HG03354 (cell line): ENCODE results near the gene ENKUR.
"Not testable (repeated sequence)": the region's sequence is repeated elsewhere in the genome, so short reads cannot be mapped to it uniquely, and the experiment has no call there.

Experiments
- ATAC-seq: cut with Tn5 transposase; IDR thresholded peaks from one replicate; pipeline ENCODE4 v1.9.1; 2021; ENCODE audit warnings: mild to moderate bottlenecking; ENCODE audit not compliant: unreplicated experiment, poor library complexity, severe bottlenecking

The ENKUR gene

DNA sequence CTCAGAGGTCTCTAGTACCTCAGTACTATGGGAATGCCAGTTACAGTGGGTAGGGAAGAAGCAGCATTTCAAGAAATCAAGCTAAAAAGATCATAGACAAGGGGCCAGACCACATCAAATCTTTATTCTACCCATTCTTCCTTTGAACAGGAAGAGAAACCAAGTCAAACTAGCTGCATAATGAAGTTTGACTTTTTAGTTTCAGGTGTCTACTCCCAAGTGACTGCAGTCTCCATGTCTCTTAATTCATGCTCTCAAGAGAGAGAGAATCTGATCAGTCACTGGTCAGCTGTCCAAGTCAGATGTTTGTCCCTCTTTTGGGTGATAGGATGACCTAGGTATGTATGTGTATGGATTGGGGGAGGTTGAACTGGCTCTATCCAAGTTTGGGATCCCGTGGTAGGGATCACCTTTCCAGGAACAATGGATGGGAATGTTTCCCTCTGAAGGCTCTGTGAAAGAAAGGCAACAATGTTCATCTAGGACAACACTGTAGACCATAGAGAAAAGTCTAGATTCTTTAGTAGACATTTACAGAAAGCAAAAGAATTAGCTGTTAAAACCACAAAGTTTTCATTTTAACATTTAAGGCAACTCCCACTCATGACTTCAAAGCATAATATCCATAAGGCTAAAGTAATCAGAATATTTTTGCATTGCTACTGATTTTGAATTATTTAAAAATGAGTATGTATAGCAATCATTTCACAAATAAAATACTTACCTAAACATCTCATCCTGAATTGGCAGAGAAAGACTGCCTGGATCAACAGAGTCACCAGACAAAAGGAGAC is 33.4 kb downstream of the ENKUR start:
- ATAC-seq = no peak

DNA sequence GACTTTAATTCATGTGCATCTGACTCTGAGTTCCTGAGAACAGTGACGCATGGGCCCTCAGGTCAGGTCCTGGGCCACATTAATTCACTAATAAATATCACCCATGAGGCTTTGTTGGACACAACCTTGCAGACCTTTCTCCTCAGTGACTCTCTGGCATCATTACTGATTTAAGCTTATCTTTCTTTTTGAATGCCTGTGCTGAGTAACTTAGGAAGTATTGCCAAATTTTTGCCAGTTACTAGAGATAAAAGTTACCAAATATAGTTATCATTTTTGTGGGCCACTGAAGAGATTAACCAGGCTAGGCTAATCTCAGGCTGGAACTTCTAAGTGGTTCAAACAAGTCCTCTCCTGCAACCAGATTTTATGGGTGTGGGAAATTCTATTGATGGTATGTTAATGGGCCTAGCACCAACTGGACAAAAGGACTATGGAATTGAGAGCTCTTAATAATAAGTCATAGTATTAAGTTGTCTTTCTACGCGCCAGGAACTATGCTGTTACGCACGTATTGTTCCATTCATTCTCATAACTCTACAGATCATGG is 34.7 kb downstream of the ENKUR start:
- ATAC-seq = no peak

DNA sequence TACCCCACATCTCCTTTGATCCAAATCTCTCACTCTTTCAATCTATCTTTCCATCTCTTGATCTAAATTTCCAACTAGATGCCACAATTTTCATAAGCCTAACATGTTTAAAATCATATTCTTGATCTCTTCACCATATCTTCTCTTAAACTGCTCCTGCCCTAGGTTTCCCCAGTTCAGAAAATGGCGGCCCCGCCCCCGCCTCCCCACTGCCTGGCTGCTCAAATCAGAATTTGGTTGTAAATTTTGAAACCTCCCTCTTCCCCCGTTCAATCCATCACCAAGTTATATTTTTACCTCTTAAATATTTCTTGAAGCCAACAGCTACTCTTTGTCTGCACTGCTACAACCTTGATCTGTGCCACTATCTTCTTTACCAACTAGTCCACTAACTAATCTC is 36.3 kb downstream of the ENKUR start:
- no peak for ATAC-seq

DNA sequence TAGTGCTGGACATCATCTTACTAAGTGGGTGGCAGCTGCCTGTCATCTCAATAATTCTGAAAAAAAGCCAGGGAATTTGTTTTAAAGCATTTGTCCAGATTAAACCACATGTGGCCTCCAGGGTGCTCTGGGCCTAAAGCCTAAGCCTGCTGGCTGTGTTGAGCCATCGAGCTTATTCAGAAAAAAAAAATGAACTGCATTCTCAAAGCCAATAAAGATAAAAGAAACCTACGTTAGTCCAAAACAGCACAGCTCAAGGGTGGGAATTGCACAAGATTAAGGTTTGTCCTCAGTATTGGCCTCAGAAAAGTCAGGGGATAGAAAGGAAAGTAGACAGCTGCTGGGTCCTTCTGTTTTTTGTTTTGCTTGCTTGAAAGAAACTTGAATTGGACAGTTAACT is 41.0 kb downstream of the ENKUR start:
- no peak for ATAC-seq

DNA sequence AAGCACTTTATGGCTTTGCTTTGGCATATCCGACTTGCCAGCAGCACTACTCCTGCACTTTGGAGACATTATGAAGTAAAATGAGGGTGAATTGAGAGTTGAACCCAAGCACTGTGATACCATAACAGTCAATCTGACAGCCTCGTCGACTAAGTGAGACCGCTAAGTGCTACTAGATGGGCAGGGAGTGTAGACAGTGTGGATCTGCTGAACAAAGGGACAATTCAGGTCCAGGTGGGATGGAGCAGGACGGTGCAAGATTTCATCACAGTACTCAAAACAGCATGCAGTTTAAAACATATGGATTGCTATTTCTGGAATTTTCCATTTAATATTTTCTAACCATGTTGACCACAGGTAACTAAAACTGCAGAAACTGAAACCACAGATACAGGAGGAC is 42.8 kb downstream of the ENKUR start:
- ATAC-seq = no peak

DNA sequence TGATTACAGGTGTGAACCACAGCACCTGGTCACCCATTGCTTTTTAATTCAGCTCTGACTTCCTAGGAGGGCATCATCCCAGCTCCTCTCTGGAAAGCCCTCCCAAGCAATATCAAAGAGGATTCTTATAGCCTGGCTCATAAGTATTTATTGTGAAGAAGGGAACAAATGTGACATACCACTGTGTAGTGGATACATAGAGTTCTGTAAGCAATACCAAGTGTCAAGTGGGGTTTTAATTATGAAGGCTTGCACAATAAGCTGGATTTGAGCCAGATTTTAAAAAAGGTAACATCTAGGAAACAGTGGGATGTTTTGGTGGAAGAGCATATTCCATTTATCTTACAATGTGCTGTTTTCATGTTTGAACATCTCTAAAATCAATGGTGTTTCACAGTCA is 44.6 kb downstream of the ENKUR start:
- no peak for ATAC-seq

DNA sequence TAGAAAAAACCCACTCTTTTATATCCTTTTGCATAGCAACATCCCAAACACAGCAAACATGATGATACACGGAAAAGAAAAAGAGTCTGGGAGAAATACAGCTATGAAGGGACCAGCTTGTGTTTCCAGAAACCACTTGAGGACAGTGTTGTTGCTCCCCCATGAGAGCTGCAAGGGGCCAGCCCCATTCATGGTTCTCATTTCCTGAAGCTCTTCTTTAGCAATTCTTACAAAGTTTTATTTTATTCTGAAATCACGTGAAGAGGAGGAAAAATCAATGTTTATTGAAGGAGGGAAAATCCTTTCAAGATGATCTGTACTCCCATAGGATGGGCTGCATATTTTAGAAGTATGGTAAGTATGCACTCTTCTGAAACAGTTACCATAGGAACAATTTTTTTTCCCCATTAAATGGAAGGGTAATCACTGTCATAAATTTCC is 46.1 kb downstream of the ENKUR start:
- ATAC-seq = no peak

DNA sequence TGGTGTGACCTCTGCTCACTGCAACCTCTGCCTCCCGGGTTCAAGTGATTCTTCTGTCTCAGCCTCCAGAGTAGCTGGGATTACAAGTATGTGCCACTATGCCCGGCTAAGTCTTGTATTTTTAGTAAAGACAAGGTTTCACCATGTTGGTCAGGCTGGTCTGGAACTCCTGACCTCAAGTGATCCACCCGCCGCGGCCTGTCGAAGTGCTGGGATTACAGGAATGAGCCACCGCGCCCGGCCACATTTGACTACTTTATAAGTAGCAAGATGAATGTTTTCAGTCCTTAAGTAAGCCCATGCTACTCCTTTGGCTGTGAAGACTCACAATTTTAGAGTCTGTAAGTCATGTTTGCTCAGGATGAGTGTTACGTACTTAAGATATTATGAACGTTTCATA is 47.0 kb downstream of the ENKUR start:
- ATAC-seq = not testable (repeated sequence)

DNA sequence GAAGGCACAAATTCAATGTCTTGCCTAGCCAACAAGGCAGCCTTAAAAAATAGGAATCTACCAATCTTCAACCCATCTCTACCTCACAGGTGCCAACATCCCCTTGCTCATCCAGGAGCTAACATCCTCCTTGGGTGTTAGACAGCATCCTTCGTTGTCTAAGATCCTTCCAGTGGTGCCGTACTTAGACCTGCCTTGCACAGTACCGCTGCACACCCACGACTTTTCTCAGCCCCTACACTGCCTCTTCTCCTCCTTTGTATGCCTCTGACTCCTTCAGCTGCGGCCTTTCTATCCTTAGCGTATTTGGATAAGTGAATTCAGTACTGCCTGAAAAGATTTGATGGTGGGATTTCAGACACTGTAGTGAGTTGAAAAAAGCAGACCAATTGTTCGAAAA is 47.6 kb downstream of the ENKUR start:
- ATAC-seq = no peak

DNA sequence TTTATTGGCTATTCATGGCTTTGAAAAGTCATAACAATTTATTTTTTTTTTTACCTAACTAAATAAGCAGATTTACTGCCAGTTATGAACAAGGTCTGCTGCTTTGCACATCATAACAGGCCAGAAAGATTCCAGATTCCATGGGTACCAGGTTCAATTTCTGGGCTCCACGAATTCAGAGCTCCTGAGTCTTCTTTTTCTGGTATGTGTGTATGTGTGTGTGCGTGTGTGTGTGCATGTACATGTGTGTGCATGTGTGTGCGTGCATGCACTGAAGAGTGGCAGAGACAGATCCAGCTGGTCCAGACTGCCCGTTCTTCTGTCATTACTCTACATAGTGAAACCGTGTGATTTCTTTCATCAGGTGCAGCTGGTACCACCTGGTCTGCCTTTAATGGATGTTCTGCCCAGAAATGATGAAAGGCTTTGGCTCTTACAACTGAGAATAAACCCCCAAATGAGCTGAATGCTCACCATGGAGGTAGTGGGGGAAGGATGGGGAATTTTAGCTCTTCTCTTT is 48.9 kb downstream of the ENKUR start:
- no peak for ATAC-seq

DNA sequence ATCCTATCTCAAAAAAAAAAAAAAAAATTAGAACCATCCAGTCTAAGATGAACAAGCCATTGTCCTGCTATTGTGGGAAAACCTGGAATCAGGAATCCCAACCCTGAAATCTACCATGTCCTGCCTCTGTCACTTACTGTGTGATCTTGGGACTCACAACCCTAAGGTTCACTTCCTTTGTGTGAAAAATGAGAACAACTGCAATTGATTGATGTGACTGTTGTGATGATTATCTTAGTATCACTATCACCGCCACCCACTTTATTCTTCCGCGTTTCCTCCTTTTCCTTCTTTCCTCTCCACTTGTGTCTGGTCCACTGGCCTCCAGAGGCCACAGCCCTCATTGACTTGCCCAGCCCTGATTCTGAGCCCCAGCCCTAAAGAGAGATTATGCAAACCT is 50.9 kb downstream of the ENKUR start:
- no peak for ATAC-seq

DNA sequence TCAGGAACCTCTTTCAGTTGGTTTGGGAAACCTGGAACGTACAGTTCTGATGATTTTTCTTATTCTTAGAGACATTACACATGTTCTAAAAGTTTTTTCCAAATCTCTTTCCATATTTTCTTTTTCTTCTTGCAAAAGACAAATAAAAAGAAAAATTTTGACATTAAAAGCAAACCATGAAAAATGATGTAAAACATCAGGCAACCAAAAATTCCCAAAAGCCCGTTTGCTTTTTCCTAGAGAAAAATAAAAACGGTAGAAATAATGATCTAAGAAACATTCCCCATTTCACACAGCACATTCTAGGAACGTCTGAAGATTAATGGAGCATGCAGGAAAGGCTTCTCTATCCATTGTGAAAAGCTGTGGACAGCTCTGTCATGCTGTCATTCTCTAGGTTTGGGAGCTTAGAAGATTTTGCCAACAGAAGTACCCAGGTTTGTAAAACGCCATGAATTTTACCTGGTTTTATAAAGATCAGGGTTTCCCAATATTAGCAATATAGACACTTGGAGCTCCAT is 52.4 kb downstream of the ENKUR start:
- no peak for ATAC-seq

DNA sequence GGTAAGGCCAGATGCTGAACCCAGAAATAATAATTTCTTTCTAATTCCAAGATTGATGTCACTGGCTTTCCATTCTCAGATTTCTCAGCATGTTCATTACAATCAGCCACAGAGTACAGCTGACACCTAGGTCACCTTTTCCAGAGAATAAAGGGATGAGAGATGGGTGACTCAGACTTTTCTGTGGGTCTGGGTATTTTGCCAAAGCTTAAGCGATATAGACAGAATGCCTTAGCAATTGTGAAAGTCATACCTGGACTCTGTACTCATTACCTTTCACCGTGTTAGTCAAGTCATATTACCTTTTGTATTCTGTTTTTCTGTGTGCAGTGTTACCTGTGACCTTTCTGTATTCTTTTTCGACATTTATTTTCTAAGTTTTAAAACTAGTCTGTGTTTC is 53.0 kb downstream of the ENKUR start:
- no peak for ATAC-seq

DNA sequence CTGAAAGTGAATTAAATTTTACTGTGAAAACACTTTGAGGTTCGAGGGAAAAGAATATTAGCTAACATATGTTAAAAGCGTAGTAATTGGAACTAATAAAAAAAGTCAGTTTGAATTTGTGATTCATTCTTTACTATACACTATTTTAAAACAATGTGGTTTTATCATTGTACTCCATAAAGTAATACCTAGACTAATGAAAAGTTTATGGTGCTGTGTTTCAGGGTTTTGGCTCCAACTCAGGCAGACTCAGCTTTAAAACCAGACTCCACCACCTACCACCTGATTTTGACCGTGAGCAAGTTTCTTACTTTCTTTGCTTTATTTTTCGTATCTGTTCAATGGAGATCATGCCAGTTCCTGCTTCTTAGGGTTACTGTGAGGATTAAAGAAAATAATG is 54.4 kb downstream of the ENKUR start:
- ATAC-seq = no peak

DNA sequence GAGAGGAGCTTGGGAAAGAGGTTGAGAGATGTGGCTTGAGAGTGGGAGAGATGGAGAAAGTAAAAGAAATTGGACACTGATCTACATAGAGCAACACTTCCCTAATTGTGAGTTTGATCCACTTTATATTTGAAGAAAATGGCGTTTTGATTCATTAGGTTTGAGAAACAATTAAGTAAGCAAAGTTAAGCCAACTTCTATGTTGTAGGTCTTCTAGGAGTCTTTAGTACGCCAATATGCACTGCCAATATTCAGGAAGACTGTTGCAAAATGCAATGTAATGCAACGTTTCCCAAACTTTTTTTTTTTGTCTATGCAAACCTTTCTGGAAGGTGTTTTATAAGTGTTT is 56.6 kb downstream of the ENKUR start:
- ATAC-seq = no peak

DNA sequence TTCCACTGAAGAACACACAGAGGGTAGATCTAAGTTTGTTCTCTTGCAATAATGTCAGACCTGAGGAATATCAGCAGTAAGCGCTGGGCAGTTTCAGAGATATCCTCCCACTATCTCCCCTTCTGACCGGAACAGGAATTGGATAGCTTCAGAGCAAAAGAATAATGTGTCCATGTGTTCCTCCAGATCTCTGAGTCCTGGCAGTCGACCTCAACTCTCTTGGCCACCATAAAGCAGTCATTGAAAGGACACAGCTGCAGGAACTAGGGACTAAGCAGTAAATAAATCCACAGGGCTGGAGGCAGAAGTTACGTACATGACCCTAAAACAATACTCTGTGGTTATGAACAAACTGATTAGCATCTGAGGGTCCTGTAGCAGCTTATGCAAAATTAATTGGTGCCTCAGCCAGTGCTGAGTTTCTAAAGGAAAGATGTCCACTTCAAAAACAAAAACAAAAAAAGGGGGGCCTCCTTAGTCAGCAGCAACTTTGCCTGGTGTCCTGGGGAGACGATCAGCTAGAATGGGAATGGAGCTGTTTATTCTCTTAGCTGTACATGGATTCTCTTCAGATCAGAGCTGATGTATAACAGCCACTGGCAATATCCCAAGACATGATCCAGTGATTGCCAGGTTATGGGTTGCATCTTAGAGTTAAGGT is 57.1 kb downstream of the ENKUR start:
- ATAC-seq = no peak

DNA sequence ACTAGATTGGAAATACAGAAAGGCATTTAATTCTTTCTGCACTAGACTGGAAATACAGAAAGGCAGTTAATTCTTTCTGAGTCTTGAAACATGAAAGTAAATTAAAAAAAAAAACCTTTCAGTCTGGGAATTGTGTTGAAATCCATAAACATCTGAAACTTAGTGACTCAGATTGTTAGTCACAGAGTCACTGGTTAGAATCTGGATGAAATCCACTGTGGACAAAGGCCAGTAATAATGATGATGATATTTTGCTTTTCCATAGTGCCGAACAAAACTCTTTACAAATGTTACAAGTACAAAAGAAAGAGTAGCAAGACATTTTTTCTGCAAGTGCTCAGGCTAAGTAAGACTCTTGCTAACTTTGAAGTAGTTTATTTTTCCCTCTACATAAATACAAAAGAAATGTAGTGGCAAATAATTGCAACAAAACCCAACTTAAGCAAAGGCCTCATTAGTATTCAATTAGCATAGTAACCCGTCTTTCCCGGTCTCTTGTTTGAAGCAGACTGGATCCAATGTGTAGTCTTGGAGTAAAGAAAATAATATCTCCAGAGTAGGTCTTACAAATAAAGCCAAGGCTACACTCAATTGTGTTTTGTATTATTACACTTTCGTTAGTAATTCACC is 57.8 kb downstream of the ENKUR start:
- no peak for ATAC-seq

DNA sequence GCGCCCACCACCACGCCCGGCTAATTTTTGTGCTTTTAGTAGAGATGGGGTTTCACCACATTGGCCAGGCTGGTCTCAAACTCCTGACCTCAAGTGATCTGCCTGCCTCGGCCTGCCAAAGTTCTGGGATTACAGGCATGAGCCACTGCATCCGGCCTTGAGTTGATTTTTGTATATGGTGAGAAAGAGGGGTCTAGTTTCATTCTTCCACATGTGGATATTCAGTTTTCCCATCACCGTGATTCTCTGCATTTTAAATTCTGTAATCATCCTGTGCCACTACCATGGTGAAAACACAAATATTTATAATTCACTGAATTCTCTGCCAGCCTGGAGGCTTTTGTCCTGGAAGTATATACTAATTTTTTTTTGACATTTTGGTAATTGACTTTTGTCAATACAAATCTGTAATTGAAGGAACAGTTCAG is 58.3 kb downstream of the ENKUR start:
- not testable (repeated sequence) for ATAC-seq

DNA sequence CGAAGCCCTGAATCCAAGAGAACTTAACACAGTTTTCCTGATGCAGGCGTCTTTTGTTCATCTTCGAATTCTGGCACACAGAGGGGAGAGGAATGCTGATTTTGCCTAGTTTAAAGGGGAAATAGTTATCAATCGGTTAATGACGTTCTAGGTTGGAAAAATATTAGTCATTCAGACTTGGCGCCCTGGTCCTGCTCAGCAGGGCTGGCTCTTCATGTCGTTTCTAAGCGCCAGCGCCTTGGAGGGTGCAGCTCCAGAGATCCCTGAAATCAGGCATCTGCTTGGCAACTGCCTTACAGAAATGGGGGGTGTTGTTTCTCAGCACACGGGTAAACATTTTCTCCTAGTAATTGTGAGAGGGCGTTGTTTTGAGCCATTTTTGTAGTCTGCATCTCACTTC is 62.3 kb downstream of the ENKUR start:
- ATAC-seq = no peak
